ENCODE results near the gene MCF2L2. TPM values are rescaled to one million over a fixed set of nuclear protein-coding genes. Genes with fewer than 3 reads are reported as not detected.

MCF2L2 gene
- total and polyA plus RNA-seq, 12 donors = 6.5 to 62.7 (median 21.7) TPM

DNA sequence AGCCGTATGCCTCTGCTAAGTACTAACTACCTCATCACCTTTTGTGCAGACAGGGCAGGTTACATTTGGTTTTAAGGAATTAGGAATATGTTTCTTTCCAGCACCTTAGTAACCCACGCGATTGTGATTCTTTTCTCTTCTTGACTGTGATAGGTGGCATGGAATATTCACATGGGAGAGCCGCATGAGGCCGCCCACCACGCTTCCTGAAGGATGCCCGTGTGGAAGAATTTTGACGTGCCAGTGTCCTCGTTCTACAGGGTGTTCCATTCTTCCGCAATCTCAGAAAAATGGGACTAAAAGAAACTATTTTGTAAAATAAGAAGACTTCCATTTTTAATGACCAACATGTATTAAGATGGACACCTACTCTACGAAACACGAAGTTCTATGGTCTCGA lies 159.1 kb downstream of the MCF2L2 start:
- TF ChIP-seq POLR2A (IDR thresholded peaks at IDR 0.05) = no peak
- TF ChIP-seq, protein P1, sequence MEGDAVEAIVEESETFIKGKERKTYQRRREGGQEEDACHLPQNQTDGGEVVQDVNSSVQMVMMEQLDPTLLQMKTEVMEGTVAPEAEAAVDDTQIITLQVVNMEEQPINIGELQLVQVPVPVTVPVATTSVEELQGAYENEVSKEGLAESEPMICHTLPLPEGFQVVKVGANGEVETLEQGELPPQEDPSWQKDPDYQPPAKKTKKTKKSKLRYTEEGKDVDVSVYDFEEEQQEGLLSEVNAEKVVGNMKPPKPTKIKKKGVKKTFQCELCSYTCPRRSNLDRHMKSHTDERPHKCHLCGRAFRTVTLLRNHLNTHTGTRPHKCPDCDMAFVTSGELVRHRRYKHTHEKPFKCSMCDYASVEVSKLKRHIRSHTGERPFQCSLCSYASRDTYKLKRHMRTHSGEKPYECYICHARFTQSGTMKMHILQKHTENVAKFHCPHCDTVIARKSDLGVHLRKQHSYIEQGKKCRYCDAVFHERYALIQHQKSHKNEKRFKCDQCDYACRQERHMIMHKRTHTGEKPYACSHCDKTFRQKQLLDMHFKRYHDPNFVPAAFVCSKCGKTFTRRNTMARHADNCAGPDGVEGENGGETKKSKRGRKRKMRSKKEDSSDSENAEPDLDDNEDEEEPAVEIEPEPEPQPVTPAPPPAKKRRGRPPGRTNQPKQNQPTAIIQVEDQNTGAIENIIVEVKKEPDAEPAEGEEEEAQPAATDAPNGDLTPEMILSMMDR (IDR thresholded peaks at IDR 0.05) = no peak
- no peak overlapping the region for H3K27ac ChIP-seq
- no peaks in the 10 kb centered on the region for H3K36me3 ChIP-seq (replicated peaks in 1 of 2)
- H3K4me3 ChIP-seq = no peak overlapping the region
- no peaks in the 10 kb centered on the region for H3K27me3 ChIP-seq
- H3K9me3 ChIP-seq (replicated peaks in 1 of 3) = no peaks in the 10 kb centered on the region
- 90 to 97% (median 95%) methylated on average over 13 of the region's 13 CpGs for WGBS, 4 donors
- peaks cover 0 to 6% of the 10 kb centered on the region in 2 donors for H3K4me1 ChIP-seq (replicated peaks in 1 of 2)
- no peak for DNase-seq
- intact Hi-C loops (cut with DNase I) = no loop called here

DNA sequence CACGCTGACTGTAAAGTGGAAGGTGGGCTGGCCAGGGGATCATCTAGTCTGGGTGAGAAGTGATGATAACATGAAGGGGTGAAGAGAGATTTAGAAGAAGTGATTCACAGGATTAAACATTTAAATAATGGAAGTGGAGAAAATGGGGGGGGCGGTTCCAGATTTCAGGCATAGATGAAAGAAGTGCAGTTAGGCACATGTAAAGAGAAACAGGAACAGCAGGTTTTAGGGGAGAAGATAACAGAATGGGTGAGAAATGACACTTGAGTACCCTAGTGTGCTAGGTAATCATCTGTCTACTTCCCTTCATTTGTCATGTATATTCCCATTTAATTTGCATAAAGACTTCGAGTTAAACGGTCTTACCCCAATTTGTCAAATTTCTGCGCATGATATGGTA lies 160.1 kb downstream of the MCF2L2 start:
- H3K9me3 ChIP-seq (replicated peaks in 1 of 3) = no peaks in the 10 kb centered on the region
- WGBS, 4 donors = 85 to 87% (median 85%) methylated on average over 5 of the region's 5 CpGs
- intact Hi-C loops (cut with DNase I) = no loop called here
- TF ChIP-seq, protein P1 (IDR thresholded peaks at IDR 0.05) = no peak
- no peak for TF ChIP-seq POLR2A (IDR thresholded peaks at IDR 0.05)
- no peaks in the 10 kb centered on the region for H3K27me3 ChIP-seq
- H3K4me3 ChIP-seq = no peak overlapping the region
- H3K4me1 ChIP-seq (replicated peaks in 1 of 2) = peaks cover 0 to 6% of the 10 kb centered on the region in 2 donors
- H3K36me3 ChIP-seq (replicated peaks in 1 of 2) = no peaks in the 10 kb centered on the region
- H3K27ac ChIP-seq = no peak overlapping the region
- no peak for DNase-seq

DNA sequence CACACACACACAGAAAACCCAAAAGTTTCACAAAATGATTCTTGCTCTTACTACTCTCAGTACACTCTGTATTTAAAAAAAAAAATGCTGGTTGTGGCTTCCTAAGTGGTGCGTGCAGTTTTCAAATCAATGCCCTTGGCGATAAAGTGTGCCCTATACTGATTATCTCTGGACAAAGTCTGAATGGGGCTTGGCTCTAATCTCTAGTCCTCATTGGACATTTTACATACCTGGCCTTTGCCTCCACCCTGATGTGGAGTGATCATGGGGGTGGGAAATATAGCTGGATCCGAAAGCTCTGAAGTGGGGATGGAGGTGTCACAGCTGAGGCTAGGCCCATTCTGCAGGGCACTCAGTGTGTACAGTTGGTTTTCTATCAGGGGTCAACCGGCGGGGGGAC lies 161.3 kb downstream of the MCF2L2 start:
- no peak for TF ChIP-seq POLR2A (IDR thresholded peaks at IDR 0.05)
- TF ChIP-seq, protein P1 (IDR thresholded peaks at IDR 0.05) = no peak
- Histone ChIP-seq H3K4me3 (no peak overlapping the region), H3K9me3 (replicated peaks in 1 of 3) (no peaks in the 10 kb centered on the region), H3K27ac (no peak overlapping the region), H3K4me1 (replicated peaks in 1 of 2) (peaks cover 0 to 6% of the 10 kb centered on the region in 2 donors), H3K27me3 (no peaks in the 10 kb centered on the region), H3K36me3 (replicated peaks in 1 of 2) (no peaks in the 10 kb centered on the region)
- WGBS, 4 donors = 95 to 99% (median 96%) methylated on average over 5 of the region's 5 CpGs
- no peak for DNase-seq
- intact Hi-C loops (cut with DNase I) = no loop called here

DNA sequence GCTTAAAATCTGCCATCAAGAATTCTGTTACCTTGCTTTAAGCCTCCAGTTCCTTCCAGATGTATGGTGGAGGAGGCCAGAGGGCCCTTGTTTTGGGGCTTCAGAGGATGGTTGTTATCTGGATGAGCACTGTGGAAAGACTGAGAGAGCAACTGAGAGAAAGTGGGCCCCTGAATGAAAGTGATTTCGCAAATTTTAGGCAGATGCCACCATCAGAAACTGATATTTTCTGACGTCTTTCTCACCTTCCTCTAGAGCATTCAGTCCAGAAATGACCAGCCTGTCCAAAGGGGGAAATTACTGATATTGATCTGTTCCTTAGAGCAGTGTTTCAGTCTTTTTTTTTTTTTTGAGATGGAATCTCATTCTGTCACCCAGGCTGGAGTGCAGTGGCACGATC lies 162.0 kb downstream of the MCF2L2 start:
- 79 to 92% (median 85%) methylated on average over 3 of the region's 3 CpGs for WGBS, 4 donors
- no peaks in the 10 kb centered on the region for H3K9me3 ChIP-seq (replicated peaks in 1 of 3)
- intact Hi-C loops (cut with DNase I) = no loop called here
- peaks cover 0 to 6% of the 10 kb centered on the region in 2 donors for H3K4me1 ChIP-seq (replicated peaks in 1 of 2)
- no peak overlapping the region for H3K27ac ChIP-seq
- TF ChIP-seq POLR2A (IDR thresholded peaks at IDR 0.05) = no peak
- TF ChIP-seq, protein P1 (IDR thresholded peaks at IDR 0.05) = no peak
- H3K27me3 ChIP-seq = no peaks in the 10 kb centered on the region
- no peak for DNase-seq
- no peak overlapping the region for H3K4me3 ChIP-seq
- H3K36me3 ChIP-seq (replicated peaks in 1 of 2) = no peaks in the 10 kb centered on the region
